Kidney (tissue), 14 donors: ENCODE measurements around the gene MNT. TPM values are rescaled to one million over a fixed set of nuclear protein-coding genes. Genes with fewer than 3 reads are reported as not detected.
"Not testable (repeated sequence)": the region's sequence is repeated elsewhere in the genome, so short reads cannot be mapped to it uniquely, and the experiment has no call there.

ENCODE experiments used
- DNase-seq, 5 donors: peaks; one replicate each; pipeline ENCODE4 v3.0.0-alpha.2; 2013 to 2020
- FAIRE-seq: peaks from 2 replicates; lab custom pipeline; 2012; peaks lifted over from hg19 to GRCh38; lab: Jason Lieb, UNC
- H3K27ac ChIP-seq, 2 donors: one replicate each; pipeline ENCODE4 v1.7.0; 2013; ENCODE audit warnings: low read depth in 2 of 2, low read length in 2 of 2, inconsistent platforms in 1 of 2
- H3K27me3 ChIP-seq: one replicate; pipeline ENCODE4 v1.7.1; 2013; ENCODE audit warnings: low read length, inconsistent platforms; ENCODE audit not compliant: control insufficient read depth, insufficient read depth
- H3K36me3 ChIP-seq, 3 donors: one replicate each; pipeline versions ENCODE4 v1.7.0 to v1.7.1; 2013; ENCODE audit warnings: low read length in 3 of 3, control low read depth in 1 of 3, inconsistent platforms in 1 of 3; ENCODE audit not compliant: insufficient read depth in 3 of 3, control insufficient read depth in 2 of 3
- H3K4me1 ChIP-seq, 3 donors: one replicate each; pipeline versions ENCODE4 v1.7.0 to v1.7.1; 2013; ENCODE audit warnings: low read length in 3 of 3, inconsistent platforms in 1 of 3, low read depth in 1 of 3; ENCODE audit not compliant: control insufficient read depth in 2 of 3, insufficient read depth in 2 of 3
- H3K4me3 ChIP-seq, 3 donors: one replicate each; pipeline versions ENCODE4 v1.7.0 to v1.8.1; 2013; ENCODE audit warnings: low read length in 3 of 3, control low read depth in 1 of 3, inconsistent platforms in 1 of 3
- H3K9ac ChIP-seq, 3 donors: one replicate each; pipeline versions ENCODE4 v1.7.0 to v1.7.1; 2013; ENCODE audit warnings: low read length in 3 of 3, control low read depth in 1 of 3, inconsistent platforms in 1 of 3
- H3K9me3 ChIP-seq, 3 donors: one replicate each; pipeline versions ENCODE4 v1.7.0 to v1.7.1; 2013; ENCODE audit warnings: low read length in 3 of 3, control low read depth in 1 of 3, inconsistent platforms in 1 of 3; ENCODE audit not compliant: control insufficient read depth in 2 of 3, insufficient read depth in 1 of 3
- intact Hi-C: fragments of 100-400 bp; cut with DNase I; formaldehyde crosslinking; loops from one replicate; pipeline ENCODE4 v1.11.1; 2022
- polyA plus RNA-seq: library from polyadenylated mRNA; stranded (reverse); fragments of 350-450 nt; fragmentation: Illumina TruSeq; extraction: RNeasy Lipid Tissue Mini Kit (QIAGEN cat#74804); gene quantifications from one replicate; pipeline ENCODE4 v1.2.3, GENCODE V29; 2014; ENCODE audit warnings: low read depth, low replicate concordance; ENCODE audit not compliant: insufficient read depth
- total RNA-seq: library from RNA; stranded (reverse); fragmentation: NEBNext Ultra II Directional; extraction: Animal tissue kit (Norgen Biotek cat#: 25700); gene quantifications from one replicate; pipeline ENCODE4 v1.2.1, GENCODE V29; 2021
- TF ChIP-seq, protein P1 (sequence below): IDR thresholded peaks from 3 replicates; pipeline ENCODE4 v1.5.1; 2012; ENCODE audit warnings: mild to moderate bottlenecking, moderate library complexity, borderline replicate concordance; ENCODE audit not compliant: insufficient read depth; ENCODE audit errors: extremely low read depth
- donor health status: control.
- donor health status: control.
- donor health status: control.
- donor health status: control.
- donor health status: control.
- donor health status: DM: yes; HTN: yes; CAD: no.
- donor health status: Normal renal cell carcinoma (clear cell type).

Gene MNT
- total and polyA plus RNA-seq, 2 donors from 2014 or later: 3.7 to 39.8 TPM

DNA sequence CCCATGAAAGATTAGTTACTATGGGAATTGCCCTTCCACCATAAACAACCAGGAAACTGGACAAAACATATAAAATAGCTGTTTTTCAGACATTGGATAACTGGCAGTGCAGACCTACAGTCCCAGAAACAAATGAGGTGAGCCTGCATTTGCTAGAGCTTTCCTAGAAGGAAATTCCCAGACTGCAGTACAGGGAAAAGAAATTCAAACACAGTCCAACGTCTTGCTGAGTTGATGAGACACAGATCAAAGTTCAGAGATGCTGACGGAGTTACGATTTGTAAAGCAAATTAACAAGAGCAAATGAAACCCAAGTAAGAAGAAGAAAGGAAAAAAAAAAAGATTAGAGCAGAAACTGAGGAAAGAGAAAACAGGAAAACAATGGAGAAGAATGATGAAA is 41.3 kb upstream of the MNT start:
- DNase-seq (no peak), FAIRE-seq (no peak)
- no peaks in the 10 kb centered on the region for H3K27me3 ChIP-seq
- TF ChIP-seq, protein P1, sequence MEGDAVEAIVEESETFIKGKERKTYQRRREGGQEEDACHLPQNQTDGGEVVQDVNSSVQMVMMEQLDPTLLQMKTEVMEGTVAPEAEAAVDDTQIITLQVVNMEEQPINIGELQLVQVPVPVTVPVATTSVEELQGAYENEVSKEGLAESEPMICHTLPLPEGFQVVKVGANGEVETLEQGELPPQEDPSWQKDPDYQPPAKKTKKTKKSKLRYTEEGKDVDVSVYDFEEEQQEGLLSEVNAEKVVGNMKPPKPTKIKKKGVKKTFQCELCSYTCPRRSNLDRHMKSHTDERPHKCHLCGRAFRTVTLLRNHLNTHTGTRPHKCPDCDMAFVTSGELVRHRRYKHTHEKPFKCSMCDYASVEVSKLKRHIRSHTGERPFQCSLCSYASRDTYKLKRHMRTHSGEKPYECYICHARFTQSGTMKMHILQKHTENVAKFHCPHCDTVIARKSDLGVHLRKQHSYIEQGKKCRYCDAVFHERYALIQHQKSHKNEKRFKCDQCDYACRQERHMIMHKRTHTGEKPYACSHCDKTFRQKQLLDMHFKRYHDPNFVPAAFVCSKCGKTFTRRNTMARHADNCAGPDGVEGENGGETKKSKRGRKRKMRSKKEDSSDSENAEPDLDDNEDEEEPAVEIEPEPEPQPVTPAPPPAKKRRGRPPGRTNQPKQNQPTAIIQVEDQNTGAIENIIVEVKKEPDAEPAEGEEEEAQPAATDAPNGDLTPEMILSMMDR: no peak
- H3K9ac ChIP-seq: no peak overlapping the region
- H3K36me3 ChIP-seq: peaks cover 4 to 10% (median 9%) of the 10 kb centered on the region in 3 donors
- no peak overlapping the region for H3K27ac ChIP-seq
- intact Hi-C loops: no loop called here
- peaks cover 0 to 2% (median 0%) of the 10 kb centered on the region in 3 donors for H3K9me3 ChIP-seq
- no peaks in the 10 kb centered on the region for H3K4me1 ChIP-seq
- H3K4me3 ChIP-seq: no peak overlapping the region

DNA sequence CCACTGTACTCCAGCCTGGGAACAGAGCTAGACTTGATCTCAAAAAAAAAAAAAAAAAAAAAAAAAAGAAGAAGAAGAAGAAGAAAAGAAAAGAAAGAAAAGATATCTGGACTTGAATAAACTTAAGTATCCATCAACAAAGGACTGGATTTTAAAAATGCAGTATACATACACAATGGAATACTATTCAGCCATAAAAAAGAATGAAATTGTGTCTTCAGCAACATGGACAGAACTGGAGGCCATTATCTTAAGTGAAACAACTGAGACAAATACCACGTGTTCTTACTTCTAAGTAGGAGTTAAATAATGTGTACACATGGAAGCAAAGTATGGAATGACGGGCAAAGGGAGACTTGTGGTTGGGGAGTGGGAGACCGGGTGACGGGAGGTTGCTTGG is 40.1 kb upstream of the MNT start:
- Histone ChIP-seq H3K4me1 (no peaks in the 10 kb centered on the region), H3K27me3 (no peaks in the 10 kb centered on the region), H3K4me3 (no peak overlapping the region), H3K9ac (no peak overlapping the region), H3K27ac (no peak overlapping the region), H3K36me3 (peaks cover 4 to 23% (median 9%) of the 10 kb centered on the region in 3 donors), H3K9me3 (no peaks in the 10 kb centered on the region)
- DNase-seq (no peak), FAIRE-seq (no peak)
- intact Hi-C loops: no loop called here
- TF ChIP-seq, protein P1: no peak

DNA sequence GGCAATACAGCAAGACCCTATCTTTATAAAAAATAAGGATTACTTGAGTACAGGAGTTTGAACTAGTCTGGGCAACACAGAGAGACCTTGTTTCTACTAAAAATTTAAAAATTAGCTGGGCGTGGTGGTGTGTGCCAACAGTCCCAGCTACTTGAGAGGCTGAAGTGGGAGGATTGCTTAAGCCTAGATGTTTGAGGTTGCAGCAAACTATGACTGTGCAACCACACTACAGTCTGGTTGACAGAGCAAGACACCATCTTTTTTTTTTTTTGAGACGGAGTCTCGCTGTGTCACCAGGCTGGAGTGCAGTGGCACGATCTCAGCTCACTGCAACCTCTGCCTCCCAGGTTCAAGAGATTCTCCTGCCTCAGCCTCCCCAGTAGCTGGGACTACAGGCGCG is 39.1 kb upstream of the MNT start:
- H3K4me1 ChIP-seq, FAIRE-seq, H3K9ac ChIP-seq, H3K9me3 ChIP-seq, H3K4me3 ChIP-seq, DNase-seq, H3K27me3 ChIP-seq, H3K27ac ChIP-seq, intact Hi-C loops: not testable (repeated sequence)
- peaks cover 4 to 24% (median 9%) of the 10 kb centered on the region in 3 donors for H3K36me3 ChIP-seq

DNA sequence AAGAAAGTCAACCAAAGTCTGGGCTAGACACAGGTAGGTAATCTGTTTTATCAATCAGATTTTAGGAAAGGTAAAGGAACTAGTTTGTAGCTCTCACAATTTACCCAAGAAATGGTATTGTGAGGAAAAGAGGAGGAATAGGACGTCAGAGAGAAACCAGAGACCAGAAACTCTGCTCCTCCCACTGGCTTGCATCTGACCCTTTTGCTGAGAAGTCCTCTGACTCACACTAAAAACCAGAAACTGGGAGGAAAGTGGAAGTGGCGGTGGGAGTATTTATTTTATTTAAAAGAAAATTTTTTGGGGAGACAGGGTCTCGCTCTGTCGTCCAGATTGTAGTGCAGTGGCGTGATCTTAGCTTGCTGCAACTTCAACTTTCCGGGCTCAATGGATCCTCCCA is 38.0 kb upstream of the MNT start:
- peaks cover 4 to 25% (median 9%) of the 10 kb centered on the region in 3 donors for H3K36me3 ChIP-seq
- H3K4me3 ChIP-seq: no peak overlapping the region
- no peaks in the 10 kb centered on the region for H3K4me1 ChIP-seq
- no peak overlapping the region for H3K27ac ChIP-seq
- no peaks in the 10 kb centered on the region for H3K27me3 ChIP-seq
- FAIRE-seq (no peak), DNase-seq (no peak)
- no peak overlapping the region for H3K9ac ChIP-seq
- H3K9me3 ChIP-seq: no peaks in the 10 kb centered on the region
- intact Hi-C loops: no loop called here
- TF ChIP-seq, protein P1: no peak
